Measurements from ENCODE around the gene CCDC24.

DNA sequence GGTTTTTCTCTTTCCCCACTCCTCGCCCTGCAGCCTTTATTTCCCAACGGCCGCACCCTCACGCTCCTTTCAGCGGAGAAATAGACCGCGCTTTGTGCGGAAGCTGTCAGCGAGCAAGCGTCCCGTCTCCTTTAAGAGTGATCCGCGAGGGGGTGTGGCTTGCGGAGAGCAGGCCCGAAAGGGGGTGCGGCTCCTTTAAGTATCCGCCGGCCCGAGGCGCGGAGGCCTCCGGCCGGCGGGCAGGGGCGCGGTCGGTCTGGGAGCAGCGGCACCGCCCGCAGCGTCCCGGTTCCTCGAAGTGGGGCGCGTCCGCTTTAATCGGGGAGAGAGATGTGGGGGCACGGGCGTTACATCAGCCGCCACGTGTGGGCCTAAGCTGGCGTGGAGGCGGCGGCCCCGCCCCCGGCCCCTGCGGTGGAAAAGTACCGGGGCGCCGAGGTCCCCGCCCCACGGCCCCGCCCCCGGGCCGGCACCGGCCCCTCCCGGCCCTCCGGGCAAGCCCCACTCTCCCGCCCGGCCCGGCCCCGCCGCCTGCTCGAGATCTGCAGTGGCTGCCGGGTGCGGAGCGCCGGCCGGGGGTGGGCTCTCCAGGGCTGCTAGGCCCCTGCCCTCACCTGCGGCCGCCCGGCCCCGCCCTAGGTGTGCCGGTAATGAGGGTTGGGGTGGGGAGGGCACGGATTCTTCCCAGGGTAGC lies 38.7 kb downstream of the CCDC24 start:
- TF ChIP-seq POLR2A (IDR thresholded peaks at IDR 0.05): peak; percentile 57 to 78
- TF ChIP-seq, protein P1, sequence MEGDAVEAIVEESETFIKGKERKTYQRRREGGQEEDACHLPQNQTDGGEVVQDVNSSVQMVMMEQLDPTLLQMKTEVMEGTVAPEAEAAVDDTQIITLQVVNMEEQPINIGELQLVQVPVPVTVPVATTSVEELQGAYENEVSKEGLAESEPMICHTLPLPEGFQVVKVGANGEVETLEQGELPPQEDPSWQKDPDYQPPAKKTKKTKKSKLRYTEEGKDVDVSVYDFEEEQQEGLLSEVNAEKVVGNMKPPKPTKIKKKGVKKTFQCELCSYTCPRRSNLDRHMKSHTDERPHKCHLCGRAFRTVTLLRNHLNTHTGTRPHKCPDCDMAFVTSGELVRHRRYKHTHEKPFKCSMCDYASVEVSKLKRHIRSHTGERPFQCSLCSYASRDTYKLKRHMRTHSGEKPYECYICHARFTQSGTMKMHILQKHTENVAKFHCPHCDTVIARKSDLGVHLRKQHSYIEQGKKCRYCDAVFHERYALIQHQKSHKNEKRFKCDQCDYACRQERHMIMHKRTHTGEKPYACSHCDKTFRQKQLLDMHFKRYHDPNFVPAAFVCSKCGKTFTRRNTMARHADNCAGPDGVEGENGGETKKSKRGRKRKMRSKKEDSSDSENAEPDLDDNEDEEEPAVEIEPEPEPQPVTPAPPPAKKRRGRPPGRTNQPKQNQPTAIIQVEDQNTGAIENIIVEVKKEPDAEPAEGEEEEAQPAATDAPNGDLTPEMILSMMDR (IDR thresholded peaks at IDR 0.05 in 4 of 5, conservative IDR thresholded peaks at IDR 0.05 in 1 of 5): no peak

All from gastrocnemius medialis (tissue), 4 donors.